H1 (cell line): Measurements from ENCODE around the gene MMUT. TPM values are rescaled to one million over a fixed set of nuclear protein-coding genes. Genes with fewer than 3 reads are reported as not detected.

Source experiments
- CTCF ChIA-PET: fragments of 300-600 bp; sonication (Branson Sonifier 250); formaldehyde crosslinking; loops from one replicate; lab custom pipeline; 2021; ENCODE audit not compliant: partially characterized antibody; lab: Charles Lee
- POLR2A ChIA-PET: fragments of 300-600 bp; sonication (Branson Sonifier 250); formaldehyde crosslinking; loops from one replicate; lab custom pipeline; 2021; ENCODE audit warnings: inconsistent platforms; ENCODE audit not compliant: partially characterized antibody; lab: Charles Lee
- DNase-seq, 2 experiments: peaks; one replicate each; pipeline versions ENCODE4 v3.0.0 to v3.0.0-alpha.2; 2010 to 2022; ENCODE audit warnings: low spot score in 2 of 2, low read depth in 1 of 2, mixed read lengths in 1 of 2
- FAIRE-seq: peaks from 2 replicates; lab custom pipeline; 2011; peaks lifted over from hg19 to GRCh38; lab: Jason Lieb, UNC
- H2AFZ ChIP-seq: 2 replicates; pipeline ENCODE4 v1.8.1; 2012; ENCODE audit warnings: low read length, inconsistent platforms
- H2AK5ac ChIP-seq: 2 replicates; pipeline ENCODE4 v1.6.1; 2013; ENCODE audit warnings: low read depth, low read length
- H2BK120ac ChIP-seq: replicated peaks from 2 replicates; pipeline ENCODE3; 2013; ENCODE audit warnings: low read depth, low read length, inconsistent platforms
- H2BK12ac ChIP-seq: 2 replicates; pipeline ENCODE4 v1.6.1; 2013; ENCODE audit warnings: low read depth, low read length
- H2BK15ac ChIP-seq: 2 replicates; pipeline ENCODE4 v1.6.1; 2013; ENCODE audit warnings: low read length
- H2BK20ac ChIP-seq: 2 replicates; pipeline ENCODE4 v1.6.1; 2013; ENCODE audit warnings: low read length
- H2BK5ac ChIP-seq: 2 replicates; pipeline ENCODE4 v1.6.1; 2013; ENCODE audit warnings: low read depth, low read length
- H3K14ac ChIP-seq: 2 replicates; pipeline ENCODE4 v1.6.1; 2013; ENCODE audit warnings: inconsistent platforms; ENCODE audit not compliant: insufficient read length
- H3K18ac ChIP-seq: 2 replicates; pipeline ENCODE4 v1.6.1; 2013; ENCODE audit warnings: low read length; ENCODE audit errors: extremely low read depth
- H3K23ac ChIP-seq: 2 replicates; pipeline ENCODE4 v1.6.1; 2013; ENCODE audit warnings: inconsistent platforms; ENCODE audit not compliant: insufficient read length
- H3K23me2 ChIP-seq: 2 replicates; pipeline ENCODE4 v1.6.1; 2013; ENCODE audit warnings: low read depth, low read length
- H3K27ac ChIP-seq: 2 replicates; pipeline ENCODE4 v1.6.1; 2011; ENCODE audit warnings: low read depth, low read length, inconsistent platforms
- H3K27me3 ChIP-seq, 4 experiments: replicated peaks in 1 of 4; 1 replicate in 1 of 4; 2 replicates in 3 of 4; pipeline versions ENCODE4 v1.6.1 to v1.8.1; 2011 to 2013; ENCODE audit warnings: low read length in 3 of 4, mild to moderate bottlenecking in 3 of 4, inconsistent platforms in 2 of 4, mixed read lengths in 2 of 4, moderate library complexity in 1 of 4; ENCODE audit not compliant: control insufficient read depth in 3 of 4, insufficient read depth in 3 of 4; ENCODE audit errors: extremely low read depth in 1 of 4
- H3K36me3 ChIP-seq, 4 experiments: 2 replicates each; pipeline versions ENCODE4 v1.6.1 to v1.8.1; 2011 to 2013; ENCODE audit warnings: mild to moderate bottlenecking in 4 of 4, low read length in 3 of 4, moderate library complexity in 2 of 4, control low read depth in 1 of 4, inconsistent platforms in 1 of 4; ENCODE audit not compliant: insufficient read depth in 4 of 4, control insufficient read depth in 2 of 4
- H3K4ac ChIP-seq: replicated peaks from 2 replicates; pipeline ENCODE3; 2013; ENCODE audit warnings: low read length, low read depth, mixed read lengths, inconsistent platforms; ENCODE audit not compliant: insufficient read length
- H3K4me1 ChIP-seq, 4 experiments: replicated peaks in 1 of 4; 1 replicate in 1 of 4; 2 replicates in 3 of 4; pipeline versions ENCODE4 v1.6.1 to v1.8.1; 2011 to 2013; ENCODE audit warnings: low read length in 3 of 4, inconsistent platforms in 2 of 4, mixed read lengths in 1 of 4; ENCODE audit not compliant: insufficient read depth in 4 of 4, control insufficient read depth in 3 of 4
- H3K4me2 ChIP-seq, 2 experiments: 2 replicates each; pipeline versions ENCODE4 v1.6.1 to v1.8.1; 2011 to 2013; ENCODE audit warnings: low read depth in 2 of 2, low read length in 2 of 2, control low read depth in 1 of 2, inconsistent platforms in 1 of 2, mild to moderate bottlenecking in 1 of 2; ENCODE audit not compliant: insufficient read depth in 1 of 2
- H3K4me3 ChIP-seq, 4 experiments: fragments of 200-600, 300-600 bp in 1 of 4; sonication (generic), shearing (Covaris generic), sonication (Bioruptor Twin) in 1 of 4; 2 replicates each; pipeline versions ENCODE4 v1.5.1 to v1.8.1; 2011 to 2016; ENCODE audit warnings: low read length in 4 of 4, low read depth in 3 of 4, control low read depth in 2 of 4, inconsistent platforms in 2 of 4, mild to moderate bottlenecking in 2 of 4, mixed read lengths in 1 of 4, moderate library complexity in 1 of 4; ENCODE audit not compliant: insufficient read depth in 2 of 4; ENCODE audit errors: extremely low read depth in 1 of 4
- H3K56ac ChIP-seq: replicated peaks from 2 replicates; pipeline ENCODE3; 2013; ENCODE audit warnings: low read depth, mild to moderate bottlenecking, mixed read lengths, low read length, inconsistent platforms; ENCODE audit not compliant: insufficient read length
- H3K79me1 ChIP-seq: 2 replicates; pipeline ENCODE4 v1.6.1; 2013; ENCODE audit warnings: low read depth, low read length, control low read depth
- H3K79me2 ChIP-seq, 2 experiments: 2 replicates each; pipeline versions ENCODE4 v1.6.1 to v1.8.1; 2012 to 2013; ENCODE audit warnings: low read length in 2 of 2, mild to moderate bottlenecking in 2 of 2, inconsistent platforms in 1 of 2; ENCODE audit not compliant: insufficient read depth in 2 of 2, control insufficient read depth in 1 of 2
- H3K9ac ChIP-seq, 4 experiments: replicated peaks in 1 of 4; 1 replicate in 1 of 4; 2 replicates in 3 of 4; pipeline versions ENCODE4 v1.6.1 to v1.8.1; 2011 to 2013; ENCODE audit warnings: low read depth in 3 of 4, low read length in 3 of 4, control low read depth in 2 of 4, mild to moderate bottlenecking in 2 of 4, moderate library complexity in 2 of 4, inconsistent platforms in 1 of 4; ENCODE audit errors: extremely low read depth in 1 of 4
- H3K9me3 ChIP-seq, 2 experiments: 2 replicates each; pipeline versions ENCODE4 v1.6.1 to v1.8.1; 2012 to 2013; ENCODE audit warnings: mild to moderate bottlenecking in 2 of 2, moderate library complexity in 2 of 2, control low read depth in 1 of 2, inconsistent platforms in 1 of 2, low read depth in 1 of 2, low read length in 1 of 2, mixed read lengths in 1 of 2; ENCODE audit not compliant: insufficient read depth in 2 of 2
- H4K20me1 ChIP-seq, 2 experiments: replicated peaks in 1 of 2; 2 replicates each; pipeline versions ENCODE3 to v1.8.1; 2011 to 2013; ENCODE audit warnings: inconsistent platforms in 2 of 2, low read length in 2 of 2, mild to moderate bottlenecking in 1 of 2; ENCODE audit not compliant: insufficient read depth in 2 of 2, control insufficient read depth in 1 of 2
- H4K5ac ChIP-seq: 2 replicates; pipeline ENCODE4 v1.6.1; 2013; ENCODE audit warnings: low read length, low read depth, mixed read lengths, inconsistent platforms; ENCODE audit not compliant: insufficient read length
- H4K8ac ChIP-seq: 2 replicates; pipeline ENCODE4 v1.8.0; 2013; ENCODE audit warnings: mild to moderate bottlenecking, moderate library complexity, low read length, inconsistent platforms; ENCODE audit not compliant: insufficient read depth; ENCODE audit errors: extremely low read depth
- H4K91ac ChIP-seq: replicated peaks from 2 replicates; pipeline ENCODE3; 2013; ENCODE audit warnings: low read length, mixed read lengths, inconsistent platforms; ENCODE audit not compliant: insufficient read length
- BRCA1 ChIP-seq: IDR thresholded peaks from 2 replicates; pipeline ENCODE4 v1.6.1; 2012; ENCODE audit warnings: low read depth, low read length, improper control_type of control experiment
- E2F6 ChIP-seq: IDR thresholded peaks from 2 replicates; pipeline ENCODE4 v1.6.1; 2012; ENCODE audit warnings: inconsistent platforms
- FOSL1 ChIP-seq: IDR thresholded peaks from 2 replicates; pipeline ENCODE4 v1.6.1; 2011; ENCODE audit warnings: mild to moderate bottlenecking, low read depth, low read length, moderate library complexity; ENCODE audit not compliant: insufficient read depth
- GTF2F1 ChIP-seq: IDR thresholded peaks from 2 replicates; pipeline ENCODE4 v1.6.1; 2012; ENCODE audit warnings: low read depth, low read length, improper control_type of control experiment, borderline replicate concordance
- HDAC6 ChIP-seq: IDR thresholded peaks from one replicate; pipeline ENCODE4 v1.7.1; 2012; ENCODE audit warnings: low read depth, mild to moderate bottlenecking, inconsistent platforms, low read length, moderate library complexity
- JUN ChIP-seq: IDR thresholded peaks from 2 replicates; pipeline ENCODE4 v1.6.1; 2011; ENCODE audit warnings: low read depth, mild to moderate bottlenecking, improper control_type of control experiment, low read length
- POU5F1 ChIP-seq: IDR thresholded peaks from 2 replicates; pipeline ENCODE4 v1.6.1; 2011; ENCODE audit warnings: low read depth, mild to moderate bottlenecking, low read length, moderate library complexity
- RBBP5 ChIP-seq: IDR thresholded peaks from 2 replicates; pipeline ENCODE4 v1.7.1; 2012; ENCODE audit warnings: low read depth, mild to moderate bottlenecking, inconsistent platforms, low read length, moderate library complexity, borderline replicate concordance
- SP4 ChIP-seq: IDR thresholded peaks from 2 replicates; pipeline ENCODE4 v1.6.1; 2012; ENCODE audit warnings: low read length, inconsistent platforms
- ZNF274 ChIP-seq: IDR thresholded peaks from 2 replicates; pipeline ENCODE4 v1.7.0; 2012; ENCODE audit warnings: low read length, borderline replicate concordance; ENCODE audit errors: extremely low read depth
- WGBS, 2 experiments: shearing (Covaris generic) in 1 of 2; methylation state at CpG; one replicate each; pipeline versions ENCODE4 v1.1.6 to v1.1.7; 2013 to 2015; ENCODE audit warnings: low lambda C conversion rate in 2 of 2, mixed read lengths in 2 of 2, inconsistent platforms in 1 of 2, low coverage in 1 of 2, missing lambda C conversion rate in 1 of 2; ENCODE audit not compliant: insufficient replicate concordance in 2 of 2, insufficient coverage in 1 of 2, insufficient read length in 1 of 2; ENCODE audit errors: extremely low coverage in 1 of 2, missing lambda C conversion rate in 1 of 2; 5-methylcytosine and 5-hydroxymethylcytosine counted together
- polyA plus RNA-seq, 7 experiments: library from polyadenylated mRNA; depleted of rRNA in 3 of 7; stranded (reverse) in 5 of 7; unstranded in 2 of 7; fragments of >200 nt in 5 of 7; fragments of 200-250 nt in 2 of 7; gene quantifications; 1 replicate in 5 of 7; 2 replicates in 1 of 7; 4 replicates in 1 of 7; pipeline versions ENCODE4 v1.2.1 to v1.2.3, GENCODE V29; 2011 to 2013; ENCODE audit warnings: missing spikeins in 2 of 7, mixed read lengths in 2 of 7
- total RNA-seq: library from RNA; stranded (reverse); fragmentation: NEBNext Ultra II Directional; extraction: Animal tissue kit (Norgen Biotek cat#: 25700); gene quantifications from 2 replicates; pipeline ENCODE4 v1.2.1, GENCODE V29; 2021
- TF ChIP-seq, protein P1 (sequence below): IDR thresholded peaks from 2 replicates; pipeline ENCODE4 v1.6.1; 2011; ENCODE audit warnings: low read length, improper control_type of control experiment
- TF ChIP-seq, protein P2 (sequence below): IDR thresholded peaks from 2 replicates; pipeline ENCODE4 v1.6.1; 2012; ENCODE audit warnings: low read length, inconsistent platforms

The MMUT gene
- total and polyA plus RNA-seq, 2 of the 8 experiments (the other 6 are each of a cell fraction or from before 2014, with no cell fraction given): 5.2 to 13.0 TPM

DNA sequence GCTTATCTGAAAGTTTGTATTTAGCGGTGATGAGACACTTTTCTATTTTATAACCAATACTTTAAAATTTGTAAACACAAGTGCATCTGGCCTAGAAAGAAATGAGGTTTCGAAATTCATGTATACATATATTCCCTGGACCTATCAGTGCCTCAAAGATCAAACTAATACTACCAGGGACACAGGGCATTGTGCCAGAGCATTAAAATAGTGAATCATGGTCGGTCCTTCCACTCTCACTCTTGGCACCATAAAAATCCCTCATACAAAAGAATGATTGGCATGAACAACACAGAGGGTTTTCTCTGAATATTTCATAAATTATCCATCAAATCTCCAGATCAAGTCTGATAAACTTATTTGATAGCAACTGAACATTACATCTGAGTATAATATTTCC lies 62.0 kb downstream of the MMUT start:
- Histone ChIP-seq H3K18ac (no peak overlapping the region), H3K14ac (no peak overlapping the region), H3K79me2 (no peaks in the 10 kb centered on the region), H3K27me3 (no peaks in the 10 kb centered on the region), H3K36me3 (no peaks in the 10 kb centered on the region), H2BK20ac (no peak overlapping the region), H3K4ac (no peak overlapping the region), H3K23me2 (no peaks in the 10 kb centered on the region), H3K27ac (no peak overlapping the region), H4K91ac (no peak overlapping the region), H2BK12ac (no peak overlapping the region), H3K9me3 (no peaks in the 10 kb centered on the region), H2BK120ac (no peak overlapping the region), H2AFZ (no peak overlapping the region), H4K8ac (no peak overlapping the region), H2BK5ac (no peak overlapping the region), H3K9ac (no peak overlapping the region), H4K20me1 (no peaks in the 10 kb centered on the region), H2BK15ac (no peak overlapping the region), H3K4me2 (no peak overlapping the region), H2AK5ac (no peak overlapping the region), H4K5ac (no peak overlapping the region), H3K79me1 (no peaks in the 10 kb centered on the region), H3K23ac (no peak overlapping the region), H3K4me3 (no peak overlapping the region), H3K4me1 (no peaks in the 10 kb centered on the region), H3K56ac (no peak overlapping the region)
- DNase-seq: no peak
- no peak for FAIRE-seq
- 86% methylated on average over 3 of the region's 3 CpGs; no CpG with 5 or more reads in 1 of the 2 experiments for WGBS, 2 experiments
- ChIA-PET POLR2A (no interaction called here), CTCF (no interaction called here)
- TF ChIP-seq E2F6: no peak
- TF ChIP-seq HDAC6: no peak
- TF ChIP-seq, protein P1, sequence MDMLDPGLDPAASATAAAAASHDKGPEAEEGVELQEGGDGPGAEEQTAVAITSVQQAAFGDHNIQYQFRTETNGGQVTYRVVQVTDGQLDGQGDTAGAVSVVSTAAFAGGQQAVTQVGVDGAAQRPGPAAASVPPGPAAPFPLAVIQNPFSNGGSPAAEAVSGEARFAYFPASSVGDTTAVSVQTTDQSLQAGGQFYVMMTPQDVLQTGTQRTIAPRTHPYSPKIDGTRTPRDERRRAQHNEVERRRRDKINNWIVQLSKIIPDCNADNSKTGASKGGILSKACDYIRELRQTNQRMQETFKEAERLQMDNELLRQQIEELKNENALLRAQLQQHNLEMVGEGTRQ: no peak
- no peak for TF ChIP-seq GTF2F1
- no peak for TF ChIP-seq POU5F1
- no peak for TF ChIP-seq FOSL1
- no peak for TF ChIP-seq BRCA1
- TF ChIP-seq SP4: no peak
- TF ChIP-seq ZNF274: no peak
- TF ChIP-seq RBBP5: no peak
- TF ChIP-seq, protein P2, sequence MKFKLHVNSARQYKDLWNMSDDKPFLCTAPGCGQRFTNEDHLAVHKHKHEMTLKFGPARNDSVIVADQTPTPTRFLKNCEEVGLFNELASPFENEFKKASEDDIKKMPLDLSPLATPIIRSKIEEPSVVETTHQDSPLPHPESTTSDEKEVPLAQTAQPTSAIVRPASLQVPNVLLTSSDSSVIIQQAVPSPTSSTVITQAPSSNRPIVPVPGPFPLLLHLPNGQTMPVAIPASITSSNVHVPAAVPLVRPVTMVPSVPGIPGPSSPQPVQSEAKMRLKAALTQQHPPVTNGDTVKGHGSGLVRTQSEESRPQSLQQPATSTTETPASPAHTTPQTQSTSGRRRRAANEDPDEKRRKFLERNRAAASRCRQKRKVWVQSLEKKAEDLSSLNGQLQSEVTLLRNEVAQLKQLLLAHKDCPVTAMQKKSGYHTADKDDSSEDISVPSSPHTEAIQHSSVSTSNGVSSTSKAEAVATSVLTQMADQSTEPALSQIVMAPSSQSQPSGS: no peak
- TF ChIP-seq JUN: no peak
